ENCODE results near the gene VWC2L.

- TF ChIP-seq GABPA (IDR thresholded peaks at IDR 0.05; ENCODE audit: low read depth) (no peak), CTCF (IDR thresholded peaks at IDR 0.05; ENCODE audit: insufficient read depth, low read length) (no peak), POLR2AphosphoS5 (IDR thresholded peaks at IDR 0.05; ENCODE audit: low read depth) (no peak), SPI1 (IDR thresholded peaks at IDR 0.05; ENCODE audit: borderline replicate concordance, low read depth) (no peak)
- TF ChIP-seq, protein P1, sequence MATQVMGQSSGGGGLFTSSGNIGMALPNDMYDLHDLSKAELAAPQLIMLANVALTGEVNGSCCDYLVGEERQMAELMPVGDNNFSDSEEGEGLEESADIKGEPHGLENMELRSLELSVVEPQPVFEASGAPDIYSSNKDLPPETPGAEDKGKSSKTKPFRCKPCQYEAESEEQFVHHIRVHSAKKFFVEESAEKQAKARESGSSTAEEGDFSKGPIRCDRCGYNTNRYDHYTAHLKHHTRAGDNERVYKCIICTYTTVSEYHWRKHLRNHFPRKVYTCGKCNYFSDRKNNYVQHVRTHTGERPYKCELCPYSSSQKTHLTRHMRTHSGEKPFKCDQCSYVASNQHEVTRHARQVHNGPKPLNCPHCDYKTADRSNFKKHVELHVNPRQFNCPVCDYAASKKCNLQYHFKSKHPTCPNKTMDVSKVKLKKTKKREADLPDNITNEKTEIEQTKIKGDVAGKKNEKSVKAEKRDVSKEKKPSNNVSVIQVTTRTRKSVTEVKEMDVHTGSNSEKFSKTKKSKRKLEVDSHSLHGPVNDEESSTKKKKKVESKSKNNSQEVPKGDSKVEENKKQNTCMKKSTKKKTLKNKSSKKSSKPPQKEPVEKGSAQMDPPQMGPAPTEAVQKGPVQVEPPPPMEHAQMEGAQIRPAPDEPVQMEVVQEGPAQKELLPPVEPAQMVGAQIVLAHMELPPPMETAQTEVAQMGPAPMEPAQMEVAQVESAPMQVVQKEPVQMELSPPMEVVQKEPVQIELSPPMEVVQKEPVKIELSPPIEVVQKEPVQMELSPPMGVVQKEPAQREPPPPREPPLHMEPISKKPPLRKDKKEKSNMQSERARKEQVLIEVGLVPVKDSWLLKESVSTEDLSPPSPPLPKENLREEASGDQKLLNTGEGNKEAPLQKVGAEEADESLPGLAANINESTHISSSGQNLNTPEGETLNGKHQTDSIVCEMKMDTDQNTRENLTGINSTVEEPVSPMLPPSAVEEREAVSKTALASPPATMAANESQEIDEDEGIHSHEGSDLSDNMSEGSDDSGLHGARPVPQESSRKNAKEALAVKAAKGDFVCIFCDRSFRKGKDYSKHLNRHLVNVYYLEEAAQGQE (IDR thresholded peaks at IDR 0.05; ENCODE audit: insufficient replicate concordance, low read depth) = no peak
Observed at GRCh38 chr2:214575030-214575429, 164.2 kb downstream of the VWC2L start.

Measured in HL-60 (cell line).